Left ventricle myocardium inferior (tissue), 1 donor: ENCODE measurements around the gene PDS5A. TPM values are rescaled to one million over a fixed set of nuclear protein-coding genes. Genes with fewer than 3 reads are reported as not detected.
"Not testable (repeated sequence)": the region's sequence is repeated elsewhere in the genome, so short reads cannot be mapped to it uniquely, and the experiment has no call there.

Source experiments
- DNase-seq: peaks from one replicate; pipeline ENCODE4 v3.0.0-alpha.2; 2020
- H3K27ac ChIP-seq: fragments of 200-600 bp; replicated peaks from 2 replicates; pipeline ENCODE4 v1.8.0; 2021
- H3K27me3 ChIP-seq: fragments of 200-600 bp; 2 replicates; pipeline ENCODE4 v1.8.0; 2021; ENCODE audit warnings: low read depth
- H3K36me3 ChIP-seq: fragments of 200-600 bp; 2 replicates; pipeline ENCODE4 v1.8.0; 2021
- H3K4me1 ChIP-seq: fragments of 200-600 bp; 2 replicates; pipeline ENCODE4 v1.8.0; 2021
- H3K4me3 ChIP-seq: fragments of 200-600 bp; 2 replicates; pipeline ENCODE4 v1.8.0; 2021; ENCODE audit warnings: mild to moderate bottlenecking, moderate library complexity
- H3K9me3 ChIP-seq: fragments of 200-600 bp; replicated peaks from 2 replicates; pipeline ENCODE4 v1.8.0; 2021
- intact Hi-C: fragments of 100-400 bp; cut with micrococcal nuclease; formaldehyde crosslinking; loops from one replicate; pipeline ENCODE4 v1.11.0; 2022
- total RNA-seq: library from RNA; stranded (reverse); fragmentation: NEBNext Ultra II Directional; extraction: Animal tissue kit (Norgen Biotek cat#: 25700); gene quantifications from one replicate; pipeline ENCODE4 v1.2.1, GENCODE V29; 2021
- TF ChIP-seq, protein P1 (sequence below): fragments of 200-600 bp; IDR thresholded peaks from 2 replicates; pipeline ENCODE4 v1.8.0; 2021; ENCODE audit warnings: antibody characterized with exemption, mild to moderate bottlenecking, borderline replicate concordance
- donor health status: DM: no; HTN: yes; CAD: no; lungs with severe emphysema.

Gene PDS5A
- total RNA-seq, 1 donor from 2014 or later, result 29.3 TPM

DNA sequence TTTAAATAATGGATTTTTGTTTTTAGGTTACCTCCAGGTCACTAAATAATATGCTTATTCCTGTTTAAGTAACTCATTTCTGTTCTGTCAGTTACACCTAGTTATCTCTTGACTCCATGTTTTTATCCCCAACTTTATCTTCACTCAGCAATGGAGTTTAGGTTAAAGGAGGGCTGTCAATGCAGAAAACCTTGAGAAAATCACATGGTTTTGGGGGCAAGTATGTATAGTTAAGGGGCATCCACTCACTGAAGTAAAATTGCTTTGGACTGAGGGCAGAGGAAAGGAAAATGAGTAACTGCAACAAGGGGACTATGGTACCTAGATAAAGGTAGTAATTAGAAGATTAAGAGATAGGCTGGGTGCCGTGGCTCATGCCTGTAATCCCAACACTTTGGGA, 192.6 kb downstream of the PDS5A start:
- peaks cover 8% of the 10 kb centered on the region for H3K4me1 ChIP-seq
- no peaks in the 10 kb centered on the region for H3K27me3 ChIP-seq
- no peak overlapping the region for H3K27ac ChIP-seq
- H3K36me3 ChIP-seq, result no peaks in the 10 kb centered on the region
- intact Hi-C loops, result no loop called here
- TF ChIP-seq, protein P1, sequence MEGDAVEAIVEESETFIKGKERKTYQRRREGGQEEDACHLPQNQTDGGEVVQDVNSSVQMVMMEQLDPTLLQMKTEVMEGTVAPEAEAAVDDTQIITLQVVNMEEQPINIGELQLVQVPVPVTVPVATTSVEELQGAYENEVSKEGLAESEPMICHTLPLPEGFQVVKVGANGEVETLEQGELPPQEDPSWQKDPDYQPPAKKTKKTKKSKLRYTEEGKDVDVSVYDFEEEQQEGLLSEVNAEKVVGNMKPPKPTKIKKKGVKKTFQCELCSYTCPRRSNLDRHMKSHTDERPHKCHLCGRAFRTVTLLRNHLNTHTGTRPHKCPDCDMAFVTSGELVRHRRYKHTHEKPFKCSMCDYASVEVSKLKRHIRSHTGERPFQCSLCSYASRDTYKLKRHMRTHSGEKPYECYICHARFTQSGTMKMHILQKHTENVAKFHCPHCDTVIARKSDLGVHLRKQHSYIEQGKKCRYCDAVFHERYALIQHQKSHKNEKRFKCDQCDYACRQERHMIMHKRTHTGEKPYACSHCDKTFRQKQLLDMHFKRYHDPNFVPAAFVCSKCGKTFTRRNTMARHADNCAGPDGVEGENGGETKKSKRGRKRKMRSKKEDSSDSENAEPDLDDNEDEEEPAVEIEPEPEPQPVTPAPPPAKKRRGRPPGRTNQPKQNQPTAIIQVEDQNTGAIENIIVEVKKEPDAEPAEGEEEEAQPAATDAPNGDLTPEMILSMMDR, result no peak
- no peak overlapping the region for H3K4me3 ChIP-seq
- no peaks in the 10 kb centered on the region for H3K9me3 ChIP-seq
- DNase-seq, result no peak

DNA sequence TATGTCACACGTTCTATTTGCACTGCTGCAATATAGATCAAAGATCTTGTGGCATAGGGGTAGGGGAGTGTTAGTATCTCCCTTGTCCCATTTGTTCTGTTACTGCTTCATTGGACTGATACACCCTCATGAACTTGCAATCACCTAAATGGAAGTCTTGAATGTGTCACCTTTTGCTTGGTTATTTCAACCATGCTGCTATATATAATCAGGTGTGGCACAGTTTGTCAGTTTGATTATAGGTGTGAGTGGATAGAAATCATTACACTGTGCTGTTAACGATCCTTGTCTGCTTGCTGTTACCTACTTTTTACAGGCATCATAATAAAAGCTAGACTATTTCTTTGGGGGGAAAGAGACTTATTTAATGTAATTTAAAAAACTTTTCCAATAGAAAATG, 195.7 kb downstream of the PDS5A start:
- H3K4me1 ChIP-seq, DNase-seq, H3K27ac ChIP-seq, H3K4me3 ChIP-seq, H3K9me3 ChIP-seq, intact Hi-C loops, H3K27me3 ChIP-seq: not testable (repeated sequence)
- H3K36me3 ChIP-seq, result peaks cover 23% of the 10 kb centered on the region

Other genes with a start within 250 kb of the PDS5A start
- 5.0 TPM for gene N4BP2, start 78.9 kb upstream of the PDS5A start, total RNA-seq
- gene RHOH, start 219.1 kb upstream of the PDS5A start, total RNA-seq, result 0.41 TPM